Epithelial cell of esophagus (primary cell): ENCODE results near the gene LCLAT1.

Source experiments
- DNase-seq: peaks from one replicate; pipeline ENCODE4 v3.0.0; 2010; ENCODE audit warnings: low read depth
- H3K4me3 ChIP-seq: 2 replicates; pipeline ENCODE4 v1.5.1; 2011; ENCODE audit warnings: mild to moderate bottlenecking, low read length, control low read depth
- CTCF ChIP-seq: IDR thresholded peaks from 2 replicates; pipeline ENCODE4 v1.5.1; 2011; ENCODE audit warnings: low read depth, mild to moderate bottlenecking, low read length, control low read depth, inconsistent platforms; ENCODE audit not compliant: insufficient read depth; ENCODE audit errors: missing control alignments

The LCLAT1 gene

GRCh38 chr2:30514134-30514847, 67.2 kb downstream of the LCLAT1 start:
- peak; percentile 33 for DNase-seq
- no peak for TF ChIP-seq CTCF
- no peak overlapping the region for H3K4me3 ChIP-seq

GRCh38 chr2:30514848-30515435, 67.9 kb downstream of the LCLAT1 start:
- TF ChIP-seq CTCF: no peak
- no peak overlapping the region for H3K4me3 ChIP-seq

GRCh38 chr2:30516166-30516565, 69.1 kb downstream of the LCLAT1 start:
- no peak for TF ChIP-seq CTCF
- H3K4me3 ChIP-seq: no peak overlapping the region
- no peak for DNase-seq

More at GRCh38 chr2:30514848-30515435, 67.9 kb downstream of the LCLAT1 start:
- DNase-seq: no peak

GRCh38 chr2:30519796-30520195, 72.8 kb downstream of the LCLAT1 start:
- no peak overlapping the region for H3K4me3 ChIP-seq
- no peak for DNase-seq
- no peak for TF ChIP-seq CTCF

GRCh38 chr2:30522421-30522820, 75.4 kb downstream of the LCLAT1 start:
- no peak overlapping the region for H3K4me3 ChIP-seq
- DNase-seq: peak; percentile 34
- TF ChIP-seq CTCF: no peak

- no peak overlapping the region for H3K4me3 ChIP-seq
- DNase-seq: no peak
- TF ChIP-seq CTCF: no peak
Observed at GRCh38 chr2:30527411-30527810, 80.4 kb downstream of the LCLAT1 start.

GRCh38 chr2:30527859-30528258, 80.8 kb downstream of the LCLAT1 start:
- peak; percentile 6 for DNase-seq
- no peak overlapping the region for H3K4me3 ChIP-seq
- TF ChIP-seq CTCF: no peak
